HG03342 (cell line): Measurements from ENCODE around the gene ARG1.

ENCODE experiments used
- ATAC-seq: cut with Tn5 transposase; IDR thresholded peaks from one replicate; pipeline ENCODE4 v1.9.1; 2021; ENCODE audit warnings: mild to moderate bottlenecking, moderate library complexity; ENCODE audit not compliant: unreplicated experiment

Gene ARG1

DNA sequence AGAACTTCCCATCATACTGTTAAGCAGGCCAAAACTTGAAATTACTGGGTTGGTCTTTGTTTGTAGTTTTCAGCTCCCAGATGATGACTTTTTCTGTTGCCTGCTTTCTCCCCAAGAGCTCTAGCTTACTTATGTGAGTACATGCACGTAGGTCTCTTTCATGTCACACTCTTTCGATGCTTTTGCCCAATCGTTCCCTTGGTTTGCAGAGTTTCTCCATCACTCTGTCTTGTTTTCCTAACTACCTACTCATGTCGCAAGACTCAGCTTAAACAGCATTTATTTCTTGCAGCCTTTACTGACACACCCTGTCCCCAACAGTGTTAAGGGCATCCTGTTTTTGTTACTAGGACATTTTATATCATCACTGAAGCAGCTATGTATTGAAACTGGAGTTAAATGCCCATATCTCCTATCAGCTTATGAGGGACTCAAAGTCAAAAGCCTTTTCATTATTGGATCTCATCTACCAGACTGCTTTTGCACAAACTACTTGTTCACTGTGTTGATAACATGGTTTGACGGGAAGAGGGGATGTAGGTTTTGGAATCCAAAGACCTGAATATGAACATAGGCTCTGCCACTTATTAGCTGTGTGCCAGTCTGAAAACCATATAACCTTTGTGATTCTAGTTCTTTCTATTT is 2.9 kb downstream of the ARG1 start:
- ATAC-seq, result no peak

DNA sequence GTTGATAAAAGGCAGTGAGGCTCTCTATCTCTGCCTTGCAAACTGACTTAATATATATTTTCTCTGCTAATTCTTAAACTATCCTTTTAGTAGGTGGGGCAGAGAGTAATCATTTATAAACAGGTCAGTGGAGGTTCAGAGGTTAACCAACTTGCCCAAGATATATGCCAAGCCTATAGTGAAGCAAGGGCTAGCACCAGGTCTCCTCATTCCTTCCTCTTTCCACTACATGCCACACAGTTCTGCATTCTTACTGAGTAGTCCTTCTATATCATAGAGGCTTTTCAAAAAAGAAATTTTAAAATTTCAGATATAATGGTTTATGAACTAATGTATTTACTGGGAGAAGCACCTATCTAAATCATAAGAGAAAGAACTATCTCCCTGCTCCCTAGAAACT is 8.5 kb downstream of the ARG1 start:
- ATAC-seq, result no peak

- ATAC-seq, result no peak
These were observed 13.5 kb downstream of the ARG1 start for GRCh38 chr6:131586543-131586942.

DNA sequence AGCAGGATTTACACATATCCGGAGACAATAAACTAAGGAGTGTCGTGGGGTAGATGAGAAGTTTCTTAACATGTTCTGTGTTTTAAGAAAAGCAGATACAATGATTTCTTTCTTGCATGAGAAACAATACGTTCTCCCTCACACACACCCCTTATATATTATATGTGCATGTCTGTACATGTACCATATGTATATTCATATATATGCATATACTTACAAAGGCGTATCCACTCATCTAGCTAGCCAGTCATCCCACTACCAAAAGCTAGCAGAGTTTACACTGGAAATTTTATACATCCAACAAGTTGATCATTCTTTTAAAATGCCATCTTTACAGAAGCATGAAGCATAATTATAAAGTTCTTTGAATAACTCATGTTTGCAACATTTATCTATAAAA is 14.9 kb downstream of the ARG1 start:
- no peak for ATAC-seq

DNA sequence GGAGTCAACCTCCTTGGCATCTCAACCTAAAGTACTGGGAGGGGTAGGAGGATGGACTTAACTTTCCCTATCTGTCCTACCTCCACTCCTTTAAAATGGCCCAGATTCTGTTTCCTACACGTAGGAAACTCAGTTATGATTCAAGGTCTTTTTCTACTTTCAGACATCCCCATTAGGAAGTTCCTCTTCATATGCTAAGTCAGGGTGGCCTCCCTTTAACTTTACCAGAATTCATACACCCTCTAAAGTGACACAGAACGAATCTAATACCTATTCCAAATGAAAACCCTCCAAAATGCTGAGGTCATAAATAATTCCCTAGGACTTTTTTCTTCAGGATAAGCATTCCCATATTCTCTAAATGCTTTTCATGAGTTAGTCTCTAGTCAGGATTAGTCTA is 15.6 kb downstream of the ARG1 start:
- ATAC-seq, result no peak

GRCh38 chr6:131592935-131593334 is 19.9 kb downstream of the ARG1 start:
- no peak for ATAC-seq

GRCh38 chr6:131594074-131594473 is 21.0 kb downstream of the ARG1 start:
- no peak for ATAC-seq

DNA sequence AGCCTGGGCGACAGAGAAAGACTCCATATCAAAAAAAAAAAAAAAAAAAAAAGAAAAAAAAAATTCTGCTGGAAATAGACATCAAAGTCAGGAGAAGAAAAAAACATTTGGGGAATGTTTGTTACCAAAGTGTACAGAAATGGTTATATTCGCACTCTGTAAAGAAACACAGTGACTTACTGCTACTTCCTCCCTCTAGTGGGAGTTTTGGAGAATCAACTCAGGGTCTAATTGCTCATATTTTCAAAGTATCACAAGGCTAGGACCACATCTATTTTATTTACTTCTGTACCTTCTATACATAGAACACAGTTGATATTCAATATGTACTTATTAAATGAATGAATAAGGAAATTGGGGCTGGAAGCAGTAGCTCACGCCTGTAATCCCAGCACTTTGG is 24.4 kb downstream of the ARG1 start:
- ATAC-seq, result no peak

DNA sequence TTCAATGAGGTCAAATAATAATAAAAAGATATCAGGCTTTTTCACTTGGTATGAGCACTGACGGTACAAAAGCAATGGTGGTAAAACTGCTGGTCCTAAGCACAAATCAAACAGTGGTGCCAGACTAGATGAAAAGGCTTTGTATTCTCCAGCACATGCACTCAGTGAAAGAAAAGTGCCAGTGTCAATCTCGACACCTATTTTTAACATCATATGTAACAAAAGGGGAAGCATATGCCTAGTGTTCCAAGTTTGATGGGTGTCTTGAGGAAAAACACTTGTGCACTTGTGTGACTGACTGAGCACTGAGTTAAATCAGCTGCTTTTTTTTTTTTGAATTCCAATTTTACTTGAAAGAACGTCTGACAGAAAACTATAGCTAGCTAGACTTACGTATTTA is 27.7 kb downstream of the ARG1 start:
- ATAC-seq, result no peak

DNA sequence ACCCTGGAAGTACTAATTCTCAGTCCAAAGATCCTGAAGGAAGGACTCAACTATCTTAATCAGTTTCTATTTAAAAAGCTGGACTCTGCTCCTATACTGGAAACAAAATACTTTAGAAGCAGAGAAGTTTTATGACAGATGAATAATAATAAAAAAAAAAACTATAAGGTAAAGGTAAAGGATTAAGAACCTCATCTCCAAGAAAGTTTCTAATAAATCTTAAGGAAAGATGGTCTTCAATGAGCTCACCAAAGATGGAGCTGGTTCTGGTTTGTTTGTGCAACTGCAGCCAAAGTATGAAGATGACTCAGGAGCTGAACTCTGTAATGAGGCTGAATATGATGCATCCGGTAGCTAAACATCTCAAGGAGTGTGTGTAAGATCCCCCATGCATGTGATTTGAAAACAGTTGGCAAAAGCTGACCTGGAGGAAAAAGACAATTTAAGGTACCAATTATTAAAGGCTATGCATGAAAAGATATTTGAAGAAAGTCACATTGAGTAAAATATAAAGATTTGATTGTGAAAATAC is 29.8 kb downstream of the ARG1 start:
- no peak for ATAC-seq

DNA sequence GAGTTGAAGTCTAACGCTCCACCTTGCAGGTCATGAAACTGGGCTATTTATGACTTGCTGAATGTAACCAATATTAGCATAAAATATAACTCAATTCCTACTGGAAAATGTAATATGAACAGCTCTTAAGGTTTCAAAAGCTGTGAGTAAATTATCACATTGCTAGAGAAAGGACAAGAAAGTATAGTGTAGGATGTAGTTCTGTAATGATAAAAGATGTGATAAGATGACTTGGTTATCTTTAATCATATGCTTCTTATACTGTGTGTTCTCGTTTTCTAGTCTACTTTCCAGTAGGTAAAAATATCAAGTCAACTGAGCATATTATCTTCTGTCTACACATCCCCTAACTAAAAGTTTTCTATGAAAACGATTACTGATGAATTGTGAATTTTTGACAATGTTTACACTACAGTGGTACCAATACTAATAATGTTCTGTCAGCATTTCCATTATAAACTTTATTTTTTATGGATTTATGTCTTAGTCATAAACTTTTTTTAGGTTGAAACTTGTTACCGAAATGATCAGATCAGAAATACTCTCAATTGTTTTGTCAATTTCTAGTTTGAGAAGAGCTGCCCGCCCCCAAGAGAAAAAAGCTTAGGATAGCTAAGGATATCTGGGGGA is 40.4 kb downstream of the ARG1 start:
- ATAC-seq, result no peak

GRCh38 chr6:131615275-131615674 is 42.2 kb downstream of the ARG1 start:
- no peak for ATAC-seq

GRCh38 chr6:131627724-131628682 is 55.0 kb downstream of the ARG1 start, which contains the start of gene MED23:
Gene MED23, minus strand, starts transcription at chr6:131628242. Its CDS starts 193 bp downstream, at chr6:131628049.
- peak; percentile 93 for ATAC-seq

- no peak for ATAC-seq
These were observed 55.7 kb downstream of the ARG1 start for GRCh38 chr6:131628726-131629125.

DNA sequence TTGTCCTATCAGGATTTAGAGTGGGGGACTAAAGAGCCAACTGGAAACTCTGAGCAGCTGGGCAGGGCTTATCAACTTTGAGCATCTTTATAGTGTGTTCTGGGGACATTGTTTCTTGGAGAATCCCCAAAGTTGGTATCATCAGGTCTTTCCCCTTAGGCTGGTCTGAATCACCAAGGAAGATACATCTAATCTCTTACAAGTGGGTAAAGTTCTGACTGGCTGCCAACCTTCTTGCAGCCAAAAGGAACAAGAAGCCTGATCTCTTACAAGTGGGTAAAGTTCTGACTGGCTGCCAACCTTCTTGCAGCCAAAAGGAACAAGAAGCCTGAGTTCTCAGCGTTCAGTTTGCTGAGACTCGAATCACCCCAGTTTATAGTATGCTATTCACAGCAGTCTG is 56.6 kb downstream of the ARG1 start:
- no peak for ATAC-seq

DNA sequence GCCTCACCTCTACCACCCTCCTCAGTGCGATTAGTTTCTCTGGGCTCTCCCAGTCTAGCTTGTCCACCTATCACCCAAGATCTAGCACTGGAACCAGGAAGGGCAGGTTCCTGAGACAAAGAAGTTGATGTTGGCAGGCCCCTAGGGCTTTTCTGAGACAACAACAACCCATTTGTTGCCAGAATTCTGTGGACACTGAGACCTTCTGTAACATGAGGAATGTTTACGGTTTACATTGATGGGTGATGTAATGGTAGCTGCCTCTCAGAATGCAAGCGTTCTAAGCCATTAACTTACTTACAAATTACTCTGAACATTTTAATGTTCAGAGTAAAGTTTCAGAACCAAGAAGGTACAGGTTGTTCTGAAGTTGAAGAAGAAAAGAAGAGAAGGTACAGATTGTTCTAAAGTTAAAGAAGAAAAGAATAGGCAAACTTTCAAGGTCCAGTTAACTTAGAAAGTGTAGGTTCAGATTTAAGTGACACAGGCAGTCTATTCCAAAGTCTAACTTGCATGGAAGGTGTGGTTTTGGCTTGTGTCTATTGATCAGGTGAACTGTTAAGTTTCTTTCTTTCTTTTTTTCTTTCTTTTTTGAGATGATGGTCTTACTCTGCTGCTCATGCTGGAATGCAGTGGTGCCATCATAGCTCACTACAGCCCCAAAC is 58.7 kb downstream of the ARG1 start:
- no peak for ATAC-seq
